Measurements from ENCODE around the gene TMEM52. TPM values are rescaled to one million over a fixed set of nuclear protein-coding genes. Genes with fewer than 3 reads are reported as not detected.

The TMEM52 gene
- total RNA-seq, 1 donor from 2014 or later = 0.51 TPM

DNA sequence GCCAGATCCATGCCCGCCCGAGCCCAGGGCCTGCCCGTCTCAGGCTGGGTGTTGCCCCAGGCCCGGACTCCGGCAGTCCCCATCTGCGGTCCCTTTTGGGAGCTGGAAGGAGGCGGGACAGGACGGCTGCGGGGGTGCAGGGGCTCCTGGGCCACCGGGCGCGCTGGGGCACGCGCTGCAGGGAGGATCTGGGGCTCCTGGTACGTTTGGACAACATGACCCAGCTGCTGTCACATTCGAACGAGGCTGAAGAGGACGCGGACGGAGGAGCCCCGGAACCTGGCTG, 10.6 kb downstream of the TMEM52 start:
- intact Hi-C loops (cut with micrococcal nuclease) = loop anchor here (5.0 to 10.0 kb wide), 7 partner anchors 66 to 504 kb away; partner anchors contain the start of genes CDK11A, CDK11B, MMP23B and MRPL20
- no peaks in the 10 kb centered on the region for H3K36me3 Mint-ChIP-seq (ENCODE audit: low read depth)
- peaks cover 23% of the 10 kb centered on the region for H3K4me1 Mint-ChIP-seq
- H3K27me3 Mint-ChIP-seq = no peaks in the 10 kb centered on the region
- DNase-seq = peak; percentile 50
- ATAC-seq (ENCODE audit: low read depth) = no peak
- no peak for TF ChIP-seq CTCF (IDR thresholded peaks at IDR 0.05)
- CTCF ChIA-PET = interaction anchor here (0.6 to 2.9 kb wide), 10 partner anchors 10 to 184 kb away, joined by 3 to 17 read pairs (median 4); partner anchors contain the start of genes CDK11A and NADK
- H3K9me3 Mint-ChIP-seq = no peaks in the 10 kb centered on the region
- H3K27ac Mint-ChIP-seq = no peak overlapping the region
- POLR2A ChIA-PET = interaction anchor here (0.6 to 2.9 kb wide), 25 partner anchors 9 to 968 kb away, joined by 3 to 29 read pairs (median 6); partner anchors contain the start of genes AURKAIP1, MORN1, NOC2L and RER1
- peak overlapping the region; percentile 78 for H3K4me3 Mint-ChIP-seq

- no peak for TF ChIP-seq CTCF (IDR thresholded peaks at IDR 0.05)
These were observed 11.9 kb downstream of the TMEM52 start for GRCh38 chr1:1907098-1907736.

DNA sequence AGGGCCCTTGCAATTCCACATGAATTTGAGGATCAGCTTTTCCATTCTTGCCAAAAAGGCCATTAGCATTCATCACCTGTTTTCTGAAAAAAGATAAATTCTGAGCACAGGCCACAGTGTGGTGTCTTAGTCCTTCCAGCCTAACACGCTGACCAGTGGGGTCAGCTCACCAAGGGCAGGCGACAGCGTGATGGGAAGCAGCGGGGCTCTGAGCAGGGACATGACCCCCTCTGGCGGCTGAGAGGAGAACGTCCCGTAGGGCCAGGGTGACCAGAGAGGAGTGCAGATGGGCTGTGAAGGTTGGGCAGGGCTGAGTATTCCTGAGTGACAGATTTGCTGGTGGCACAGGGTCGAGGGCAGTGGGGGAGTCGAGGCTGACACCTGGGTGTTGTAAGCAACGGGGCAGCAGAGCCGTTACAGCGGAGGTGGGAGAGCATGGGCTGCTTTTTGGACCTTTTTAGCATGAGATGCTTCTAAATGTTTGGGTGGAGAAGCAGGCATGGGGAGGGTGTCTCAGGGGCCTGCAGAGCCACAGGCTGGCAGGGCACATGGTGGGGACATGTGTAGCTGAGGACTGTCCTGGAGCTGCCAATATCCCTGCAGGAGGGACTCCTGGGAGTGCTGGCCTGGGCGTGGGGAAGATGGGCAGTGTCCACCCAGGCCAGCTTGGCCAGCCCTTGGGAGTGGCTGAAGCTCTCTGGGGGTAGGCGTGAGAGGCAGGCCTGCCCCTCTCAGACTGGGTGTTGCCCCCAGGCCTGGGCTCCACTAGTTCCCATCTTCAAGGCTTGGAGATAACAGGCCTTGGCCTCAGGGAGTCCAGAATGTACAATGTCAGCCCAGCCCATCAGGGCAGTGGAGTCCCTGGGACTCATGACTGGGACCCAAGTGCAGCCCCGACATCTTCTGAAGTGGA, 12.6 kb downstream of the TMEM52 start:
- ChIA-PET CTCF (interaction anchor here (0.7 to 2.9 kb wide), 25 partner anchors 8 to 304 kb away, joined by 3 to 19 read pairs (median 4); no protein-coding TSS in a partner anchor), POLR2A (interaction anchor here (0.5 to 2.9 kb wide), 10 partner anchors 10 to 227 kb away, joined by 3 to 29 read pairs (median 4); no protein-coding TSS in a partner anchor)
- Mint-ChIP-seq H3K4me1 (peaks cover 26% of the 10 kb centered on the region), H3K27ac (peak overlapping the region; percentile 70), H3K4me3 (peak overlapping the region; percentile 73), H3K27me3 (no peaks in the 10 kb centered on the region), H3K36me3 (ENCODE audit: low read depth) (no peaks in the 10 kb centered on the region), H3K9me3 (no peaks in the 10 kb centered on the region)
- ATAC-seq (ENCODE audit: low read depth) (peak; percentile 29), DNase-seq (peak; percentile 58)
- intact Hi-C loops (cut with micrococcal nuclease) = loop anchor here (1.0 to 10.0 kb wide), 10 partner anchors 15 to 502 kb away; partner anchors contain the start of genes CDK11A, CDK11B, GNB1 and MMP23B
- TF ChIP-seq CTCF (IDR thresholded peaks at IDR 0.05) = no peak

More at GRCh38 chr1:1907098-1907736, 11.9 kb downstream of the TMEM52 start:
- H3K4me1 Mint-ChIP-seq = peaks cover 26% of the 10 kb centered on the region
- H3K9me3 Mint-ChIP-seq = no peaks in the 10 kb centered on the region
- CTCF ChIA-PET = interaction anchor here (1.9 to 2.9 kb wide), 3 partner anchors 86 to 128 kb away, joined by 6 to 19 read pairs (median 17); partner anchors contain the start of gene NADK
- ATAC-seq (ENCODE audit: low read depth) = peak; percentile 14
- no peaks in the 10 kb centered on the region for H3K36me3 Mint-ChIP-seq (ENCODE audit: low read depth)
- POLR2A ChIA-PET = interaction anchor here (0.7 to 2.9 kb wide), 4 partner anchors 15 to 128 kb away, joined by 3 to 29 read pairs (median 10); no protein-coding TSS in a partner anchor
- peak overlapping the region; percentile 46 for H3K27ac Mint-ChIP-seq
- DNase-seq = peak; percentile 38
- H3K27me3 Mint-ChIP-seq = no peaks in the 10 kb centered on the region
- peak overlapping the region; percentile 78 for H3K4me3 Mint-ChIP-seq
- intact Hi-C loops (cut with micrococcal nuclease) = loop anchor here (5.0 to 10.0 kb wide), 7 partner anchors 65 to 502 kb away; partner anchors contain the start of genes CDK11A, CDK11B, MMP23B and MRPL20

GRCh38 chr1:1903224-1903623, 15.9 kb downstream of the TMEM52 start:
- Mint-ChIP-seq H3K36me3 (ENCODE audit: low read depth) (no peaks in the 10 kb centered on the region), H3K4me1 (peaks cover 31% of the 10 kb centered on the region), H3K27ac (no peak overlapping the region), H3K9me3 (no peaks in the 10 kb centered on the region), H3K27me3 (no peaks in the 10 kb centered on the region), H3K4me3 (no peak overlapping the region)
- intact Hi-C loops (cut with micrococcal nuclease) = loop anchor here (10.0 kb wide), 2 partner anchors 248 to 498 kb away; partner anchors contain the start of genes CDK11B and MRPL20
- ATAC-seq (ENCODE audit: low read depth) = no peak
- DNase-seq = no peak
- CTCF ChIA-PET = interaction anchor here (0.6 kb wide), 1 partner anchor 40 kb away, joined by 3 read pairs; no protein-coding TSS in a partner anchor
- POLR2A ChIA-PET = interaction anchor here (0.7 kb wide), 2 partner anchors 124 to 160 kb away, joined by 5 to 9 read pairs; no protein-coding TSS in a partner anchor
- TF ChIP-seq CTCF (IDR thresholded peaks at IDR 0.05) = no peak

All from activated B cell treated with CpG ODN at 0.5 μM for 24 hours (primary cell).